ENCODE results near the gene PLPP1. TPM values are rescaled to one million over a fixed set of nuclear protein-coding genes. Genes with fewer than 3 reads are reported as not detected.
"Not testable (repeated sequence)": the region's sequence is repeated elsewhere in the genome, so short reads cannot be mapped to it uniquely, and the experiment has no call there.

PLPP1 gene
- total RNA-seq, 1 donor from 2014 or later, result 20.2 TPM

- intact Hi-C loops (cut with micrococcal nuclease), result no loop called here
Observed at GRCh38 chr5:55507574-55507973, 27.2 kb downstream of the PLPP1 start.

DNA sequence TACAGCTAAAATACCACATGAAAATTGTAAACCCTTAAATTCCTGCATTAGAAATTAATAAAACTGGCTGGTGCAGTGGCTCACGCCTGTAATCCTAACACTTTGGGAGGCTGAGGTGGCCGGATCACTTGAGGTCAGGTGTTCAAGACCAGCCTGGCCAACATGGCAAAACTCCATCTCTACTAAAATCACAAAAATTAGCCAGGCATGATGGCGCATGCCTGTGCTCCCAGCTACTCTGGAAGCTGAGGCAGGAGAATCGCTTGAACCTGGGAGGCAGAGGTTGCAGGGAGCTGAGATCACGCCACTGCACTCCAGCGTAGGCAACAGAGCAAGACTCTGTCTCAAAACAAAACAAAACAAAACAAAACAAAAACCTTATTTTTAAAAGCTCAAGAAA is 29.1 kb downstream of the PLPP1 start:
- intact Hi-C loops (cut with micrococcal nuclease), result not testable (repeated sequence)

DNA sequence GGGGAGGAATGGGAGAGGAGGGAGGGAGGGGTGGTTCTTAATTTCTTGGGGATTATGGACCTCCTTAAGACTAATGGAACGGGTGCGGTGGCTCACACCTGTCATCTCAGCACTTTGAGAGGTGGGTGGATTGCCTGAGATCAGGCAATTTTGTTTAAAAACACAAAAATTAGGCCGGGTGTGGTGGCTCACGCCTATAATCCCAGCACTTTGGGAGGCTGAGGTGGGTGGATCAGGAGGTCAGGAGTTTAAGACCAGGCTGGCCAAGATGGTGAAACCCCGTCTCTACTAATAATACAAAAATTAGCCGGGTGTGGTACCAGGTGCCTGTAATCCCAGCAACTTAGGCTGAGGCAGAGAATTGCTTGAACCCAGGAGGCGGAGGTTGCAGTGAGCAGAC is 30.8 kb downstream of the PLPP1 start:
- intact Hi-C loops (cut with micrococcal nuclease), result not testable (repeated sequence)

DNA sequence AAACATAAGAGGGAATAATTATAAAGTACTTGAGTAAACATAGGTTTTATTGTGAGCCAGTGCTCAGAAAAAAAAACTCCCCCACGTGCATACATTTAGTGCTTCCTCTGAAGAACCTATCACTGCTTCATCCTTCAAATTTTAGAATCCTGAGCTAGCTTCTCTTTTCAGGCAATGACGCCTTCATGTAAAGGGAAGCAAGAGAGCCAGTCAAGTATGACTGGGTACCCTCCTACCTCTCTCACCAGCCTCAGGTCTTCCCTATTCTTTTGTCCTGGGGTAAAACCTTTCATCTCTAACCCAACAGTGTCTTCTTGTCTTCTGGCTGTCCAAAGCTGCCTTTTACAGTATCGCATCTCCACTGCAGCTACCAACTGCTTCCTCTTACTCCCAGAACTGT is 32.0 kb downstream of the PLPP1 start:
- intact Hi-C loops (cut with micrococcal nuclease), result no loop called here

DNA sequence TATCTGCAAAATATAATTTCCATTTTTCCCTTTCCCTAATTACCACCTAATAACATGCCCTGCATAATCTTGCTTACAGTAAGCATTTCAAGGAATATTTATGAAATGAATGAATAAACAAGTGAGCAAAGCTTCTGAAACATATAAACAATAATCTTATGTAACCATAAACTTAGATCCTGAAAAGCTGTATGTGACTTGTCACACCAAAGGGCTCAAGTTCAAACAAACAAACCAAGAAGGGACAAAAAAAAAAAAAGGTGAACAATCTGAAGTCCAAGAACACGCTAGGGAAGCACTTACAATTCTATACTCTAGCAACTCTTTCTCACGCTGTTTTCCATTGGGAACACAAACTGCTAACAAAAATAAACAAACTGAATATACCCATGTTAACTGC is 36.3 kb downstream of the PLPP1 start:
- intact Hi-C loops (cut with micrococcal nuclease), result no loop called here

DNA sequence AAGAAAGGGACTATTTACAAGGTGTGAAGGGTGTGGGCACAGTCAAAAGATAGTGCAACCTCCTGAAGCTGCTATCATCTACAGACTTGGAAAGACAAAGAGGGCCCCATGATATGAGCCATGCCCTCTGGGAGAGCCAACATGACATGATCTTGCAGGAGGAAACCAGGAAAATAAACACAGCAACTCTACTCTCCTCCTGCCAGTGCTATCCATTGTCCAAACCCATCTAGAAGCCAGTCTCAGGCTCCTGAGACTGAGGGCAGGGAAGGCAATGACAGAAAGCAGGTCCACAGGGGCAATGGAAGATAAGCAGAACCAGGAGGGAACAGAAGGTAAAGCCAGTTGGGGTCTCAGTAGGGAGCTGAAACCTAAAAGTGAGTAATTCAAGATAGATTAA is 37.1 kb downstream of the PLPP1 start:
- intact Hi-C loops (cut with micrococcal nuclease), result no loop called here

- intact Hi-C loops (cut with micrococcal nuclease), result no loop called here
Observed at GRCh38 chr5:55495216-55495615, 39.5 kb downstream of the PLPP1 start.

GRCh38 chr5:55492449-55492848 is 42.3 kb downstream of the PLPP1 start:
- intact Hi-C loops (cut with micrococcal nuclease), result no loop called here

DNA sequence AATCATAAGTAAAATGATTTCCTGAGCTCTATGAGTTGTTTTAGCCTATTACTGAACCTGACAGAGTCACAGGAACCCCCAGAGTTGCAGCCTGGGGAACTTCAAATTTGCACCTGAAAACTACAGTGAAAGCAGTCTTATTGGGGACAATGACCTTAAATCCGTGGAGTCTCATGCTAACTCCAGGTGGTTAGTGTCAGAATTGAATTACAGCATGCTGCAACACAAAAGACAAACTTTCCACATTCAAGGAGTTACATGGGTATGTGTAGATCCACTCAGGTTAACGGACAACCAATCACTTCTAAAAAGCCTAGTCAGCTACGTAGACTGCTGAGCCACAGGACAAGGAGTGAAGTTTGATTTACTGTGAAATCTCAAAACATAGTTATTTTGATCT is 49.7 kb downstream of the PLPP1 start:
- intact Hi-C loops (cut with micrococcal nuclease), result no loop called here

- intact Hi-C loops (cut with micrococcal nuclease), result loop anchor here (5.0 kb wide), 1 partner anchor 48 kb away; the partner anchor contains the start of gene PLPP1
Observed at GRCh38 chr5:55484531-55484930, 50.2 kb downstream of the PLPP1 start.

DNA sequence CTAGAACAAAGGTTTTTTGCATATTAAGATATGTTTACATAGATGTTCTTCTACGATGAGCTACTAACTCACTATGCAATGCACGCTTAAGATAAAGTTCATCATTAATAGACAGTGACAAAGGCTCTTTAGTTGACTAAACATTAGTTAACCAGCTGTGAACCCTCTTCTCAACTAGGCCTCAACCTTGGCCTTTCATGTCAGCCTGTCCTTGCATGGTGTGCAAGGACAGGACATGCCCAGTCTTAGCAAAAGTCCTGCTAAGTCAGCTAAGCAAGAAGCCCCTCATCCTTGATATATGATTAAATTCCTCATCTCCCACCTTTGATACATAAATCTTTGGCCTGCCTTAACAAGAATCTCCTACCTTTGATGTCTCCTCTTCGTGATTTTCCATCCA is 50.9 kb downstream of the PLPP1 start:
- intact Hi-C loops (cut with micrococcal nuclease), result loop anchor here (5.0 kb wide), 1 partner anchor 48 kb away; the partner anchor contains the start of gene PLPP1

DNA sequence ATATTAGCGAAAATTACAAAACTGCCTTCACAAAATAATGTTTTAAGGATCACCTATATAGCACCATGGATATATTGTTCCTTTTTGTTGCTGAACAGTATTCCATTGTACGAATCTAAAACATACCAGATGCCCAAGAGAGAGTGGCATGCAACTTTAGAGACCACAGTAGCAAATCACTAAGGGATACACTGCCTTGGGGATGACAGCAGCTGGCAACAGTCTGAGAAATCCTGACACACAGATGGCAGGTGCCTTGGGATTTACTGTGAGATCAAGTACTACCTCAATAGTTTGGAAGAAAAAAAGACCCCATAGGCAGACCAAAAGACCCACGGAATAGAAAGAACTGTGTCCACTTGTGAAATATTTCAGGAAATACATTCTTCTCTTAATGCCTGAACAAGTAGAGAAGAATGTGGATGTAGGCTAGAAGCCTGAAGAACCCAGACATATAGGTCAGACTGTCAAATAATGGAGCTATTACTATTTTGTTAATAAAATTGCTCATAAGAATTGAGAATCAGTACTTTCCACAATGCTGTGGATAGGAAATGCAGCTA is 53.4 kb downstream of the PLPP1 start:
- intact Hi-C loops (cut with micrococcal nuclease), result loop anchor here (5.0 kb wide), 1 partner anchor 51 kb away; the partner anchor contains the start of gene PLPP1

- intact Hi-C loops (cut with micrococcal nuclease), result loop anchor here (5.0 kb wide), 1 partner anchor 52 kb away; the partner anchor contains the start of gene PLPP1
Observed at GRCh38 chr5:55480781-55481180, 54.0 kb downstream of the PLPP1 start.

GRCh38 chr5:55472642-55473041 is 62.1 kb downstream of the PLPP1 start:
- intact Hi-C loops (cut with micrococcal nuclease), result no loop called here

- intact Hi-C loops (cut with micrococcal nuclease), result no loop called here
Observed at GRCh38 chr5:55471468-55471867, 63.3 kb downstream of the PLPP1 start.

DNA sequence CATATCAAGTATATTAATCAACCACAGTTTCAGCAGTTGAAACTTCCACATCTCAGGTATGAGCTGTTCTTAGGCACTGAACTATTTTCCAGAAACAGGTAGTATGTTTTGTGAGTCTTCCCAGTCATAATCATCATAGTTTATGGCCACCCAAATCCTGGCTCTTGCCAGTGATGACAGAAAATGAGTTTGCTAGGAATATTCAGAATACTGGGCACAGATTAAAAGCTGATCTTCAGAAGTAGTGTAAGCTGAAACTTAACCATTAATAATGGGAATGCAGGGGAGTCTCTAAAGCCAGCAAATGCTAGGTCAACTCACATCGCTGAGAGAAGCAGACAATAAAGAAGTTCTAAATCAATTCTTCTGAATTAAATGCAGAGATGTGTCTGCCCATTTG is 64.5 kb downstream of the PLPP1 start:
- intact Hi-C loops (cut with micrococcal nuclease), result no loop called here

- intact Hi-C loops (cut with micrococcal nuclease), result no loop called here
Observed at GRCh38 chr5:55469839-55470238, 64.9 kb downstream of the PLPP1 start.

- intact Hi-C loops (cut with micrococcal nuclease), result no loop called here
Observed at GRCh38 chr5:55467862-55468551, 66.8 kb downstream of the PLPP1 start.

GRCh38 chr5:55463613-55464012 is 71.2 kb downstream of the PLPP1 start:
- intact Hi-C loops (cut with micrococcal nuclease), result no loop called here

DNA sequence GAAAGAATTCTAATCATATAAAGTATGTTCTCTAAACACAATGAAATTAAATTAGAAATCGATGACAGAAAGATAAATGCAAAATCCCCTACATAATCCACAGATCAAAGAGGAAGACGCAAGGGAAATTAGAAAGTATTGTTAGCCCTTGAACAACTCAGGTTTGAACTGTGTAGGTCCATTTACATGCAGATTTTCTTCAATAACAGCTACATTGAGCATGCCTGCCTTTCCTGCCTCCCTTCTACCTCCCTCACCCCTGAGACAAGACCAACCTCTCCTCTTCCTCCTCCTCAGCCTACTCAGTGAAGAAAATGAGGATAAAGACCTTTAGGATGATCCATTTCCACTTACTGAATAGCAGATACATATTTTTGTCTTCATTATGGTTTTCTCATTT is 75.2 kb downstream of the PLPP1 start:
- intact Hi-C loops (cut with micrococcal nuclease), result no loop called here

- intact Hi-C loops (cut with micrococcal nuclease), result no loop called here
Observed at GRCh38 chr5:55456216-55456895, 78.4 kb downstream of the PLPP1 start.

DNA sequence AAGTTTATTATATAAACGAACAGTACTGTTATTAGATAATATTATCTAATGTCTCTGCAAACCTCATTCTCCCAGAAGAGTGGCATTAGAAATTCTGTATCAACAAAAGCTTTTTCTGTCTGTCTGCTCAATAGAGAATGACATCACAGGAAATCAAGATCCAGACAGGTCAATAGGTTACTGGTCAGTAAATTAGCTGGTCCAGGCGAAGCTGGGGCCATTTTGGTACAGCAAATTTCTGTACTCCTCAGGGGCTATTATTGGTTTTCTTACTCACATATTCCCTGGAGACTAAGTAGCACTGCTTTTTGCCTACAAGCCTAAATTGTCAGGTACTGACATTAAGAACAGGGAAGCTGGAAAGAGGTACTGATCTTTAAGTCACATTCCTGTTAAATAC is 80.5 kb downstream of the PLPP1 start:
- intact Hi-C loops (cut with micrococcal nuclease), result no loop called here

- intact Hi-C loops (cut with micrococcal nuclease), result no loop called here
Observed at GRCh38 chr5:55453211-55453610, 81.6 kb downstream of the PLPP1 start.
